Transverse colon (tissue), 4 donors: ENCODE data around the gene SCYL2. TPM values are rescaled to one million over a fixed set of nuclear protein-coding genes. Genes with fewer than 3 reads are reported as not detected.
"Not testable (repeated sequence)": the region's sequence is repeated elsewhere in the genome, so short reads cannot be mapped to it uniquely, and the experiment has no call there.

Experiments
- DNase-seq: peaks from one replicate; pipeline ENCODE4 v3.0.0-alpha.2; 2019
- H3K27ac ChIP-seq, 4 donors: fragments of 200-600 bp; sonication (generic); 2 replicates each; pipeline ENCODE4 v1.5.1; 2016 to 2018; ENCODE audit warnings: inconsistent platforms in 4 of 4
- H3K27me3 ChIP-seq: fragments of 200-600 bp; sonication (generic); 2 replicates; pipeline ENCODE4 v1.5.1; 2017; ENCODE audit warnings: inconsistent platforms
- H3K36me3 ChIP-seq, 4 donors: fragments of 200-600 bp; sonication (generic); 2 replicates each; pipeline ENCODE4 v1.5.1; 2017 to 2019; ENCODE audit warnings: inconsistent platforms in 4 of 4
- H3K4me1 ChIP-seq, 4 donors: fragments of 200-600 bp; sonication (generic); 2 replicates each; pipeline ENCODE4 v1.5.1; 2017 to 2020; ENCODE audit warnings: inconsistent platforms in 4 of 4
- H3K4me3 ChIP-seq, 4 donors: fragments of 200-600 bp; sonication (generic); 1 replicate in 1 of 4; 2 replicates in 3 of 4; pipeline versions ENCODE4 v1.5.1 to v1.6.1; 2017 to 2019; ENCODE audit warnings: inconsistent platforms in 4 of 4
- H3K9me3 ChIP-seq, 2 donors: fragments of 200-600 bp; sonication (generic); 2 replicates each; pipeline ENCODE4 v1.5.1; 2017 to 2019; ENCODE audit warnings: inconsistent platforms in 2 of 2
- CTCF ChIP-seq, 5 experiments: fragments of 200-600 bp in 3 of 5; fragments of 450-650 bp in 2 of 5; sonication (generic) in 3 of 5; IDR thresholded peaks; 1 replicate in 2 of 5; 2 replicates in 3 of 5; pipeline ENCODE4 v1.5.1; 2016 to 2017; ENCODE audit warnings: antibody characterized with exemption in 5 of 5, inconsistent platforms in 3 of 5, mild to moderate bottlenecking in 2 of 5, moderate library complexity in 1 of 5
- EP300 ChIP-seq: sonication (generic); formaldehyde crosslinking; IDR thresholded peaks from one replicate; pipeline ENCODE4 v1.6.1; 2017; ENCODE audit warnings: antibody characterized with exemption, low read depth
- POLR2A ChIP-seq: fragments of 450-650 bp; IDR thresholded peaks from one replicate; pipeline ENCODE4 v1.6.1; 2016; ENCODE audit warnings: antibody characterized with exemption, mild to moderate bottlenecking, moderate library complexity
- POLR2AphosphoS5 ChIP-seq, 3 donors: sonication (generic); formaldehyde crosslinking; IDR thresholded peaks; one replicate each; pipeline ENCODE4 v1.6.1; 2016; ENCODE audit warnings: antibody characterized with exemption in 3 of 3
- WGBS, 2 donors: methylation state at CpG; one replicate each; pipeline ENCODE4 v1.1.5; 2018; ENCODE audit warnings: low coverage in 1 of 2; 5-methylcytosine and 5-hydroxymethylcytosine counted together
- in situ Hi-C, 4 donors: fragments of 200-750 bp; cut with MboI; loops; one replicate each; pipeline versions ENCODE4 v1.15.0 to v1.15.1; 2017; ENCODE audit warnings: low sequenced_read_pairs in 3 of 4, low pct_ligation_motif_present in 1 of 4, low pct_unique_long_range_greater_than_20kb in 1 of 4
- intact Hi-C: fragments of 100-400 bp; cut with DNase I; formaldehyde crosslinking; loops from one replicate; pipeline ENCODE4 v1.15.1; 2023; ENCODE audit warnings: low total_unique reads
- total RNA-seq, 4 donors: library from RNA; depleted of rRNA; stranded (reverse); fragments of >200 nt; gene quantifications; one replicate each; pipeline ENCODE4 v1.1.0, GENCODE V29; 2016

SCYL2 gene
- total RNA-seq, 4 donors from 2014 or later: 68.0 to 84.4 (median 72.6) TPM

- WGBS, 2 donors: 98% methylated on average over 4 of the region's 4 CpGs; no CpG with 5 or more reads in 1 of the 2 donors
Observed at GRCh38 chr12:100303831-100304230, 36.9 kb downstream of the SCYL2 start.

GRCh38 chr12:100304334-100304733, 37.4 kb downstream of the SCYL2 start:
- DNase-seq, H3K27me3 ChIP-seq, intact Hi-C loops, H3K4me3 ChIP-seq, H3K27ac ChIP-seq, in situ Hi-C loops, H3K9me3 ChIP-seq, H3K4me1 ChIP-seq: not testable (repeated sequence)
- H3K36me3 ChIP-seq: peaks cover 0 to 51% (median 21%) of the 10 kb centered on the region in 4 donors
- 90 to 98% methylated on average over 3 to 7 of the region's 7 CpGs for WGBS, 2 donors

More at GRCh38 chr12:100303831-100304230, 36.9 kb downstream of the SCYL2 start:
- Histone ChIP-seq H3K27ac (no peak overlapping the region), H3K4me3 (no peak overlapping the region), H3K27me3 (no peaks in the 10 kb centered on the region), H3K4me1 (no peaks in the 10 kb centered on the region), H3K9me3 (peaks cover 0 to 4% of the 10 kb centered on the region in 2 donors), H3K36me3 (peaks cover 0 to 55% (median 22%) of the 10 kb centered on the region in 4 donors)
- DNase-seq: no peak
- intact Hi-C loops: no loop called here
- TF ChIP-seq POLR2AphosphoS5 (IDR thresholded peaks at IDR 0.05) (no peak), POLR2A (no peak), CTCF (IDR thresholded peaks at IDR 0.05) (no peak), EP300 (no peak)
- in situ Hi-C loops: no loop called here

GRCh38 chr12:100308138-100308537, 41.2 kb downstream of the SCYL2 start:
- in situ Hi-C loops, intact Hi-C loops: not testable (repeated sequence)

GRCh38 chr12:100311317-100311716, 44.3 kb downstream of the SCYL2 start:
- 87 to 100% methylated on average over 1 of the region's 1 CpG for WGBS, 2 donors
- in situ Hi-C loops: no loop called here
- H3K36me3 ChIP-seq: peaks cover 0 to 46% (median 13%) of the 10 kb centered on the region in 4 donors

More at GRCh38 chr12:100308138-100308537, 41.2 kb downstream of the SCYL2 start:
- not testable (repeated sequence) for H3K4me3 ChIP-seq, DNase-seq, H3K27ac ChIP-seq, H3K27me3 ChIP-seq, H3K9me3 ChIP-seq, H3K4me1 ChIP-seq
- H3K36me3 ChIP-seq: peaks cover 0 to 49% (median 15%) of the 10 kb centered on the region in 4 donors
- 93 to 100% methylated on average over 3 to 5 of the region's 5 CpGs for WGBS, 2 donors

GRCh38 chr12:100317371-100317770, 50.4 kb downstream of the SCYL2 start:
- in situ Hi-C loops (no loop called here), intact Hi-C loops (no loop called here)
- H3K36me3 ChIP-seq: peaks cover 0 to 51% (median 18%) of the 10 kb centered on the region in 4 donors
- H3K27ac ChIP-seq: no peak overlapping the region
- 94 to 96% methylated on average over 2 of the region's 2 CpGs for WGBS, 2 donors
- no peaks in the 10 kb centered on the region for H3K4me1 ChIP-seq
- H3K4me3 ChIP-seq: no peak overlapping the region
- H3K9me3 ChIP-seq: no peaks in the 10 kb centered on the region
- no peaks in the 10 kb centered on the region for H3K27me3 ChIP-seq
- TF ChIP-seq POLR2AphosphoS5 (IDR thresholded peaks at IDR 0.05) (no peak), CTCF (IDR thresholded peaks at IDR 0.05) (no peak)
- no peak for DNase-seq

More at GRCh38 chr12:100311317-100311716, 44.3 kb downstream of the SCYL2 start:
- DNase-seq: no peak
- TF ChIP-seq POLR2A (no peak), EP300 (no peak), POLR2AphosphoS5 (IDR thresholded peaks at IDR 0.05) (no peak), CTCF (IDR thresholded peaks at IDR 0.05) (no peak)
- no peaks in the 10 kb centered on the region for H3K9me3 ChIP-seq
- H3K27ac ChIP-seq: no peak overlapping the region
- intact Hi-C loops: no loop called here
- H3K4me3 ChIP-seq: no peak overlapping the region
- H3K27me3 ChIP-seq: no peaks in the 10 kb centered on the region
- H3K4me1 ChIP-seq: no peaks in the 10 kb centered on the region
